ENCODE results near the gene CCDC171. TPM values are rescaled to one million over a fixed set of nuclear protein-coding genes. Genes with fewer than 3 reads are reported as not detected.

Gene CCDC171
- total RNA-seq, 1 donor from 2014 or later: 5.4 TPM

DNA sequence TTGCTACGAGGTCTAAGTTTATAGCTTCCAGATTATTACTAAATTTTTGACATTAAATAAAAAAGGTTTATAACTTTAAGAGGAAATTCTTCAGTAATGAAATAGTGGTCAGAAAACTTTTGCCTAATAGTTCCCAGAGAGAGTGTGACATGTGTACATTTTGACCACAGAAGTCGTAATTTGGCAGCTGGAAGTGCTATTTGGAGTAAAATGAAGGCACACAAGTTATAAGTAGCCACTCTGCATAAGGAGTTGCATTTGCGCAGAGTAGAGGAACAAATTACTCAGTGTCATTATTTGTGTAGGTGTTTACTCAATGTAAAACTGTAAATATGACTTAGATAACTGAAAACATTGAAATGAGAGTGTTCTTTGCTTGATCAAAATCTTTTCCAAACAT is 408.4 kb downstream of the CCDC171 start:
- DNase-seq (ENCODE audit: extremely low spot score, unreplicated experiment): no peak
- H3K9me3 Mint-ChIP-seq (ENCODE audit: unreplicated experiment): no peaks in the 10 kb centered on the region
- H3K4me1 Mint-ChIP-seq (ENCODE audit: unreplicated experiment): peaks cover 20% of the 10 kb centered on the region
- H3K4me3 Mint-ChIP-seq (ENCODE audit: unreplicated experiment): no peak overlapping the region
- no peaks in the 10 kb centered on the region for H3K27me3 Mint-ChIP-seq (ENCODE audit: unreplicated experiment)
- TF ChIP-seq, protein P1, sequence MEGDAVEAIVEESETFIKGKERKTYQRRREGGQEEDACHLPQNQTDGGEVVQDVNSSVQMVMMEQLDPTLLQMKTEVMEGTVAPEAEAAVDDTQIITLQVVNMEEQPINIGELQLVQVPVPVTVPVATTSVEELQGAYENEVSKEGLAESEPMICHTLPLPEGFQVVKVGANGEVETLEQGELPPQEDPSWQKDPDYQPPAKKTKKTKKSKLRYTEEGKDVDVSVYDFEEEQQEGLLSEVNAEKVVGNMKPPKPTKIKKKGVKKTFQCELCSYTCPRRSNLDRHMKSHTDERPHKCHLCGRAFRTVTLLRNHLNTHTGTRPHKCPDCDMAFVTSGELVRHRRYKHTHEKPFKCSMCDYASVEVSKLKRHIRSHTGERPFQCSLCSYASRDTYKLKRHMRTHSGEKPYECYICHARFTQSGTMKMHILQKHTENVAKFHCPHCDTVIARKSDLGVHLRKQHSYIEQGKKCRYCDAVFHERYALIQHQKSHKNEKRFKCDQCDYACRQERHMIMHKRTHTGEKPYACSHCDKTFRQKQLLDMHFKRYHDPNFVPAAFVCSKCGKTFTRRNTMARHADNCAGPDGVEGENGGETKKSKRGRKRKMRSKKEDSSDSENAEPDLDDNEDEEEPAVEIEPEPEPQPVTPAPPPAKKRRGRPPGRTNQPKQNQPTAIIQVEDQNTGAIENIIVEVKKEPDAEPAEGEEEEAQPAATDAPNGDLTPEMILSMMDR (IDR thresholded peaks at IDR 0.05): no peak
- H3K36me3 Mint-ChIP-seq (ENCODE audit: unreplicated experiment): no peaks in the 10 kb centered on the region
- no peak overlapping the region for H3K27ac Mint-ChIP-seq (ENCODE audit: unreplicated experiment)

DNA sequence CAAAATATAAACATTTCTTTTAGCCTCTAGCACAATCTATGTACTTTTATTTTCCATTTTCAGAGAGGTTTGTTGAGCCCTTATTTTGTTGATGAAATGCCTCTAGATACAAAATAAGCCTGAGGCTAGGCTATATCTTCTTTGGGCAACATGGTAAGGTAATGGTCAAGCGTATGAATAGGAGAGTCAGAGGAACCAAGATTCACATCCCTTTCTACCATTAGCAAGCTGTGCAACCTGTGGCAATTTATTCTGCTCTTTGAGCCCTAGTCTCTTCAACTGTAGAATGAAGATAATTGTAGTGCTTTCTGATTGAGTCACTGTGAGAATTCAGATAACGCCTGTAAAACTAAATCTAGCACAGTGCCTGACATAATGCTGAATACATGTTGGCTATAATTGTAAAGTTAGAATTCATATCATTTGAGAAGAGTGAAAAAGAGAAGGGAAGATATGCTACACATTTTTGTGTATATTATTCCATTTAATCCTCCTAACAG is 412.5 kb downstream of the CCDC171 start:
- no peak for DNase-seq (ENCODE audit: extremely low spot score, unreplicated experiment)
- Mint-ChIP-seq H3K27me3 (ENCODE audit: unreplicated experiment) (no peaks in the 10 kb centered on the region), H3K4me3 (ENCODE audit: unreplicated experiment) (no peak overlapping the region), H3K4me1 (ENCODE audit: unreplicated experiment) (peaks cover 17% of the 10 kb centered on the region), H3K9me3 (ENCODE audit: unreplicated experiment) (no peaks in the 10 kb centered on the region), H3K36me3 (ENCODE audit: unreplicated experiment) (no peaks in the 10 kb centered on the region), H3K27ac (ENCODE audit: unreplicated experiment) (no peak overlapping the region)
- TF ChIP-seq, protein P1 (IDR thresholded peaks at IDR 0.05): no peak

DNA sequence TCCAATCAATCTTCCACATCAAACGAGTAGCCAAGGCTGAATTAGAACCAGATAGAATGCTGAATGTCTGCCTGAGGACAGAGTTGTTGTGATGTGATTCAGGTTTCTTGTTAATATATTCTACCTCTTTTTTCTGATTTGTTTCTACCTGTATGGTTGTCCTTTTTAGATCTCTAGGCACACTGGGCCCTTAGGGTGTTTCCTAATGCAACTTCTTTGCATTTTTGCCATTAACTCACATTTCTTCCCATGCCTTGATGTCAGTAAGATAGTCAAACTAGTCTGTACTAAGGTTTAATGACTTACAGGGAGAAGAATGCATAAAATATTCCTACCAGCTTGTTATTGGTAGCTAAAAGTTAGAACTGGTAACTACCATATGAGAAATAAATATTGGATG is 413.6 kb downstream of the CCDC171 start:
- H3K36me3 Mint-ChIP-seq (ENCODE audit: unreplicated experiment): no peaks in the 10 kb centered on the region
- no peak overlapping the region for H3K4me3 Mint-ChIP-seq (ENCODE audit: unreplicated experiment)
- H3K9me3 Mint-ChIP-seq (ENCODE audit: unreplicated experiment): no peaks in the 10 kb centered on the region
- H3K27me3 Mint-ChIP-seq (ENCODE audit: unreplicated experiment): no peaks in the 10 kb centered on the region
- H3K27ac Mint-ChIP-seq (ENCODE audit: unreplicated experiment): no peak overlapping the region
- peaks cover 5% of the 10 kb centered on the region for H3K4me1 Mint-ChIP-seq (ENCODE audit: unreplicated experiment)
- no peak for DNase-seq (ENCODE audit: extremely low spot score, unreplicated experiment)
- TF ChIP-seq, protein P1 (IDR thresholded peaks at IDR 0.05): no peak

DNA sequence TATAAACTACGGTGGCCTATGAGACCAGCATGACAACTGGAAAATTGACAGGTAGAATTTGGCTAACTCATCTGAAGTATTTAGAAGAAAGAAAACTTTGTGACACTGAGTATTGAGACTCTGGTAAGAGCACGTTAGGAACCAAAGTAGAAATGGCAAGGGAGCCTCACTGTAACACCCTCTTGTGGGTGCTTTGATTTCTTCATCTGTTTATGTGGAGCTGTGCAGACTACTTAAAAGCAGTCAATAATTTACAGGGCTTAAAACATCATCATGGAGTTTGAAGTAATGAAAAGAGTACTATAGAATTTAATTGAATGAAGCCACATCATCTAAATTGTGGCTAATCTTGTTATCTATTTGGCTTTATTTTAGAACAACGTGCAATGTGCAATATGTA is 414.2 kb downstream of the CCDC171 start:
- H3K4me3 Mint-ChIP-seq (ENCODE audit: unreplicated experiment): no peak overlapping the region
- no peaks in the 10 kb centered on the region for H3K27me3 Mint-ChIP-seq (ENCODE audit: unreplicated experiment)
- H3K36me3 Mint-ChIP-seq (ENCODE audit: unreplicated experiment): no peaks in the 10 kb centered on the region
- H3K9me3 Mint-ChIP-seq (ENCODE audit: unreplicated experiment): no peaks in the 10 kb centered on the region
- H3K27ac Mint-ChIP-seq (ENCODE audit: unreplicated experiment): no peak overlapping the region
- peaks cover 5% of the 10 kb centered on the region for H3K4me1 Mint-ChIP-seq (ENCODE audit: unreplicated experiment)
- DNase-seq (ENCODE audit: extremely low spot score, unreplicated experiment): no peak
- TF ChIP-seq, protein P1 (IDR thresholded peaks at IDR 0.05): peak; percentile 9

DNA sequence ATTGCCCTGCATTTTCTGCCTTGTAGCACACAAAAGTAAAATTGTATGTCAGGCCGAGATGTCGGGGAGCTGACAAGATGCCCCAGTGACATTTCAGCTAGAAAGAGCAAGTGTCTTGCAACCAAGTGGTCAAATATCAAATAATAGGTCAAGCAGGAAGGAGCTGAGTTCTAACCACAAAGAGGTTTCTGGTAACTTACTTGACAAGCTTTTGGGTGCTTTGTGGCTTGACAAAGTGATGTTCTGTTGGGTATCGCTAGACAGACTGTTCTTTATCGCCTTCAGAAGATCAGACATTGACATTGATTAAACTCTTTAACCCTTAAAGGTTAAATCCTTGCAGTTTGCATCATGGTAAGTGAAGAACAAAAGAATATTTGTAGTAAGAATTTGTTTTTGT is 419.9 kb downstream of the CCDC171 start:
- no peak overlapping the region for H3K4me3 Mint-ChIP-seq (ENCODE audit: unreplicated experiment)
- no peaks in the 10 kb centered on the region for H3K9me3 Mint-ChIP-seq (ENCODE audit: unreplicated experiment)
- H3K4me1 Mint-ChIP-seq (ENCODE audit: unreplicated experiment): peaks cover 3% of the 10 kb centered on the region
- H3K27me3 Mint-ChIP-seq (ENCODE audit: unreplicated experiment): no peaks in the 10 kb centered on the region
- H3K27ac Mint-ChIP-seq (ENCODE audit: unreplicated experiment): no peak overlapping the region
- peaks cover 2% of the 10 kb centered on the region for H3K36me3 Mint-ChIP-seq (ENCODE audit: unreplicated experiment)
- DNase-seq (ENCODE audit: extremely low spot score, unreplicated experiment): no peak
- TF ChIP-seq, protein P1 (IDR thresholded peaks at IDR 0.05): no peak

All from osteocyte (in vitro differentiated cells).